ENCODE data around the gene LRBA. TPM values are rescaled to one million over a fixed set of nuclear protein-coding genes. Genes with fewer than 3 reads are reported as not detected.

Gene LRBA
- total and polyA plus RNA-seq, 4 donors: 8.2 to 69.8 (median 32.8) TPM

- Histone ChIP-seq H3K27ac (ENCODE audit: low read depth in 1 of 2, low read length in 2 of 2) (no peak overlapping the region), H3K4me1 (ENCODE audit: control insufficient read depth in 4 of 4, insufficient read depth in 4 of 4, low read length in 3 of 4) (peaks cover 3 to 17% (median 12%) of the 10 kb centered on the region in 4 donors), H3K27me3 (ENCODE audit: control insufficient read depth in 4 of 4, insufficient read depth in 4 of 4, low read length in 3 of 4) (no peaks in the 10 kb centered on the region), H3K9me3 (ENCODE audit: control insufficient read depth in 4 of 4, low read length in 3 of 4) (no peaks in the 10 kb centered on the region), H3K4me3 (ENCODE audit: low read depth in 1 of 3, low read length in 3 of 3) (no peak overlapping the region), H3K9ac (ENCODE audit: low read depth in 1 of 2, low read length in 2 of 2) (no peak overlapping the region), H3K36me3 (ENCODE audit: control insufficient read depth in 4 of 4, insufficient read depth in 3 of 4, low read depth in 1 of 4, low read length in 3 of 4) (no peaks in the 10 kb centered on the region)
- WGBS: 91% methylated on average over 1 of the region's 1 CpG
- DNase-seq (ENCODE audit: low spot score): no peak
- TF ChIP-seq JUND (IDR thresholded peaks at IDR 0.05): no peak
- TF ChIP-seq ZBTB33 (IDR thresholded peaks at IDR 0.05): no peak
- no peak for TF ChIP-seq HNF4A (conservative IDR thresholded peaks at IDR 0.05)
- TF ChIP-seq HNF4G (IDR thresholded peaks at IDR 0.05): no peak
- no peak for TF ChIP-seq FOXA2 (IDR thresholded peaks at IDR 0.05)
- TF ChIP-seq FOXA1 (IDR thresholded peaks at IDR 0.05): no peak
- no peak for TF ChIP-seq CTCF (IDR thresholded peaks at IDR 0.05; ENCODE audit: low read depth, low read length, missing input control)
- no peak for TF ChIP-seq GABPA (IDR thresholded peaks at IDR 0.05 in 1 of 2, conservative IDR thresholded peaks at IDR 0.05 in 1 of 2)
- TF ChIP-seq RXRA (IDR thresholded peaks at IDR 0.05): no peak
- TF ChIP-seq ATF3 (IDR thresholded peaks at IDR 0.05): no peak
- no peak for TF ChIP-seq EGR1 (IDR thresholded peaks at IDR 0.05; ENCODE audit: low read depth in 2 of 2)
- no peak for TF ChIP-seq RAD21 (IDR thresholded peaks at IDR 0.05)
- TF ChIP-seq MAX (IDR thresholded peaks at IDR 0.05): no peak
- TF ChIP-seq TAF1 (conservative IDR thresholded peaks at IDR 0.05): no peak
- no peak for TF ChIP-seq YY1 (IDR thresholded peaks at IDR 0.05)
Measured at GRCh38 chr4:150577796-150578195, 437.3 kb downstream of the LRBA start.

GRCh38 chr4:150574678-150575077, 440.4 kb downstream of the LRBA start:
- no peaks in the 10 kb centered on the region for H3K9me3 ChIP-seq (ENCODE audit: control insufficient read depth in 4 of 4, low read length in 3 of 4)
- H3K9ac ChIP-seq (ENCODE audit: low read depth in 1 of 2, low read length in 2 of 2): no peak overlapping the region
- peaks cover 1 to 14% (median 10%) of the 10 kb centered on the region in 4 donors for H3K4me1 ChIP-seq (ENCODE audit: control insufficient read depth in 4 of 4, insufficient read depth in 4 of 4, low read length in 3 of 4)
- no peak overlapping the region for H3K27ac ChIP-seq (ENCODE audit: low read depth in 1 of 2, low read length in 2 of 2)
- no peak for TF ChIP-seq SP1 (IDR thresholded peaks at IDR 0.05)
- TF ChIP-seq NR2F2 (IDR thresholded peaks at IDR 0.05): no peak
- TF ChIP-seq YY1 (IDR thresholded peaks at IDR 0.05): no peak
- no peak for TF ChIP-seq TAF1 (conservative IDR thresholded peaks at IDR 0.05)
- no peaks in the 10 kb centered on the region for H3K27me3 ChIP-seq (ENCODE audit: control insufficient read depth in 4 of 4, insufficient read depth in 4 of 4, low read length in 3 of 4)
- no peak for DNase-seq (ENCODE audit: low spot score)
- H3K4me3 ChIP-seq (ENCODE audit: low read depth in 1 of 3, low read length in 3 of 3): no peak overlapping the region
- H3K36me3 ChIP-seq (ENCODE audit: control insufficient read depth in 4 of 4, insufficient read depth in 3 of 4, low read depth in 1 of 4, low read length in 3 of 4): no peaks in the 10 kb centered on the region
- 86% methylated on average over 3 of the region's 3 CpGs for WGBS

Data from liver (tissue), 9 donors.